Vagina (tissue), 2 donors: ENCODE results near the gene EFCAB6.

Experiments
- CTCF ChIP-seq, 3 experiments: fragments of 450-650 bp in 2 of 3; fragments of 200-600 bp in 1 of 3; sonication (generic) in 1 of 3; IDR thresholded peaks; one replicate each; pipeline ENCODE4 v1.5.1; 2017 to 2019; ENCODE audit warnings: antibody characterized with exemption in 3 of 3, mild to moderate bottlenecking in 2 of 3, moderate library complexity in 2 of 3
- POLR2A ChIP-seq, 2 donors: fragments of 450-650 bp; IDR thresholded peaks; one replicate each; pipeline ENCODE4 v1.6.1; 2017; ENCODE audit warnings: antibody characterized with exemption in 2 of 2, mild to moderate bottlenecking in 2 of 2, moderate library complexity in 2 of 2
- POLR2AphosphoS5 ChIP-seq, 2 donors: sonication (generic); formaldehyde crosslinking; IDR thresholded peaks; one replicate each; pipeline ENCODE4 v1.9.0; 2017; ENCODE audit warnings: antibody characterized with exemption in 2 of 2, mild to moderate bottlenecking in 2 of 2, low read depth in 1 of 2; ENCODE audit not compliant: insufficient read depth in 1 of 2

GRCh38 chr22:43634316-43634715, 177.8 kb downstream of the EFCAB6 start:
- no peak for TF ChIP-seq CTCF (IDR thresholded peaks at IDR 0.05)
- no peak for TF ChIP-seq POLR2A (IDR thresholded peaks at IDR 0.05)
- TF ChIP-seq POLR2AphosphoS5 (IDR thresholded peaks at IDR 0.05; ENCODE audit: insufficient read depth in 1 of 2, low read depth in 1 of 2): no peak
